H1 (cell line): ENCODE measurements around the gene PPP2R2B. TPM values are rescaled to one million over a fixed set of nuclear protein-coding genes. Genes with fewer than 3 reads are reported as not detected.

Experiments used
- ATF2 ChIP-seq: IDR thresholded peaks from 2 replicates; pipeline ENCODE4 v1.6.1; 2012; ENCODE audit warnings: low read length, inconsistent platforms
- ATF3 ChIP-seq: IDR thresholded peaks from 2 replicates; pipeline ENCODE4 v1.6.1; 2011; ENCODE audit warnings: low read depth, mild to moderate bottlenecking, low read length; ENCODE audit not compliant: insufficient read depth
- CHD7 ChIP-seq: fragments of 300-600 bp; sonication (generic); IDR thresholded peaks from 2 replicates; pipeline ENCODE4 v1.7.1; 2012; ENCODE audit warnings: low read length, moderate library complexity, mild to moderate bottlenecking, inconsistent platforms; ENCODE audit not compliant: insufficient replicate concordance
- CREB1 ChIP-seq: IDR thresholded peaks from 2 replicates; pipeline ENCODE4 v1.6.1; 2012; ENCODE audit warnings: inconsistent platforms
- EZH2 ChIP-seq: fragments of 200-600 bp; sonication (generic); IDR thresholded peaks from 2 replicates; pipeline ENCODE4 v1.7.1; 2012; ENCODE audit warnings: low read depth, mild to moderate bottlenecking, moderate library complexity, low read length, inconsistent platforms; ENCODE audit not compliant: severe bottlenecking
- NRF1 ChIP-seq: IDR thresholded peaks from 2 replicates; pipeline ENCODE4 v1.6.1; 2011; ENCODE audit warnings: mild to moderate bottlenecking, low read depth, low read length, improper control_type of control experiment
- RBBP5 ChIP-seq: IDR thresholded peaks from 2 replicates; pipeline ENCODE4 v1.7.1; 2012; ENCODE audit warnings: low read depth, mild to moderate bottlenecking, inconsistent platforms, low read length, moderate library complexity, borderline replicate concordance
- SIX5 ChIP-seq: IDR thresholded peaks from 2 replicates; pipeline ENCODE4 v1.6.1; 2011; ENCODE audit warnings: mild to moderate bottlenecking, low read depth, low read length
- TAF7 ChIP-seq: optimal IDR thresholded peaks from 2 replicates; pipeline ENCODE3; 2011; ENCODE audit warnings: low read depth, mild to moderate bottlenecking, inconsistent platforms, low read length, moderate library complexity, borderline replicate concordance
- polyA plus RNA-seq, 7 experiments: library from polyadenylated mRNA; depleted of rRNA in 3 of 7; stranded (reverse) in 5 of 7; unstranded in 2 of 7; fragments of >200 nt in 5 of 7; fragments of 200-250 nt in 2 of 7; gene quantifications; 1 replicate in 5 of 7; 2 replicates in 1 of 7; 4 replicates in 1 of 7; pipeline versions ENCODE4 v1.2.1 to v1.2.3, GENCODE V29; 2011 to 2013; ENCODE audit warnings: missing spikeins in 2 of 7, mixed read lengths in 2 of 7
- total RNA-seq: library from RNA; stranded (reverse); fragmentation: NEBNext Ultra II Directional; extraction: Animal tissue kit (Norgen Biotek cat#: 25700); gene quantifications from 2 replicates; pipeline ENCODE4 v1.2.1, GENCODE V29; 2021

PPP2R2B gene
- total and polyA plus RNA-seq, 2 of the 8 experiments (the other 6 are each of a cell fraction or from before 2014, with no cell fraction given), result 21.1 to 37.1 TPM

GRCh38 chr5:146595088-146595487 is 283.5 kb downstream of the PPP2R2B start (continued):
- TF ChIP-seq CHD7, result no peak
- no peak for TF ChIP-seq EZH2
- no peak for TF ChIP-seq ATF3
- no peak for TF ChIP-seq NRF1
- TF ChIP-seq TAF7, result no peak
- TF ChIP-seq RBBP5, result no peak
- no peak for TF ChIP-seq SIX5
- no peak for TF ChIP-seq ATF2
- no peak for TF ChIP-seq CREB1
